ENCODE results near the gene SYCE1.

Gene SYCE1

GRCh38 chr10:133511408-133511807 is 54.0 kb downstream of the SYCE1 start:
- no peak for DNase-seq

- DNase-seq: no peak
These were observed 55.7 kb downstream of the SYCE1 start for GRCh38 chr10:133509700-133510099.
